ENCODE measurements around the gene MYO3B. TPM values are rescaled to one million over a fixed set of nuclear protein-coding genes. Genes with fewer than 3 reads are reported as not detected.

Gene MYO3B
- polyA plus RNA-seq, 1 experiment = 0.10 TPM

DNA sequence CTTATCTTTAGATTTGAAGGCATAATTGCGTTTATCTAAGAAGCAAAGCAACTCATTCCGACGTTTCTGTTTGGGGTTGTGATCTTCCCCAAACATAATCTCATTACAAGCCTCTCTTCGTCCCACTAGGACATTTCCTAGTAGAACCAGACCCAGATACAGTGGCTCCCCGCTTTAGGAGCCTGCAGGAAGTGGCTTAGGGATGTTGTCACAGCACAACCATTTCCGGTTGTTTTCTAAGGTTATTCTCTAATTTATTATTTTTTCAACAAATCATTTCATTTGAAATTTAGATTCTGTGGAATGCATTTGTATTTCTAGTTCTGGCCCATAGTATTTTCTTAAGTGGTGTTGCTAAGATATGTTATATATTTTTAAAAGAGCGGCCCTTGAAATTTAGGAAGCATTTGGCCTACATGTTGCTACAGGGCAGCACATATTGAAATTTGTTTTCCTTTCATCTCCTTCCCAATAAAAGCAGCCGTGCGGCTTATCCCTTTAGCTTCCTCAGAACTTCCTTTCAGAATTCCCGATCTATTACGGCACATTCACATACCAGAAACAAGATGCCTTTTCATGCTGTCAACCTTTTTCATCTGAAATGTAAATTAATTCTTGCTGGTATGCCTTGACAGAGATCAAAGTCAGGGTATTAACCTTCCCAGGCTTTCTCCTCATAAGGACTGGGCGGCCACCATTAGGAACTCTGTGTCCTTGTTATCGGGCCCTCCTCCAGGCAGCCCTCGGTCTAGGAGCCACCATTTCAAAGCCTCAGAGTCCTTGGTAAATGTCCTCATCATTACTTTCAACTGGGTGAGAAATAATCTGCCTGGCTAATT is 326.2 kb downstream of the MYO3B start:
- H3K27ac ChIP-seq (ENCODE audit: low read depth, low read length) = no peak overlapping the region
- H3K4me3 ChIP-seq (ENCODE audit: low read depth, low read length) = no peak overlapping the region
- H3K27me3 ChIP-seq (ENCODE audit: control insufficient read depth, insufficient read depth, low read length) = peaks cover 12% of the 10 kb centered on the region
- DNase-seq (ENCODE audit: low read depth, low spot score) = no peak
- TF ChIP-seq, protein P1, sequence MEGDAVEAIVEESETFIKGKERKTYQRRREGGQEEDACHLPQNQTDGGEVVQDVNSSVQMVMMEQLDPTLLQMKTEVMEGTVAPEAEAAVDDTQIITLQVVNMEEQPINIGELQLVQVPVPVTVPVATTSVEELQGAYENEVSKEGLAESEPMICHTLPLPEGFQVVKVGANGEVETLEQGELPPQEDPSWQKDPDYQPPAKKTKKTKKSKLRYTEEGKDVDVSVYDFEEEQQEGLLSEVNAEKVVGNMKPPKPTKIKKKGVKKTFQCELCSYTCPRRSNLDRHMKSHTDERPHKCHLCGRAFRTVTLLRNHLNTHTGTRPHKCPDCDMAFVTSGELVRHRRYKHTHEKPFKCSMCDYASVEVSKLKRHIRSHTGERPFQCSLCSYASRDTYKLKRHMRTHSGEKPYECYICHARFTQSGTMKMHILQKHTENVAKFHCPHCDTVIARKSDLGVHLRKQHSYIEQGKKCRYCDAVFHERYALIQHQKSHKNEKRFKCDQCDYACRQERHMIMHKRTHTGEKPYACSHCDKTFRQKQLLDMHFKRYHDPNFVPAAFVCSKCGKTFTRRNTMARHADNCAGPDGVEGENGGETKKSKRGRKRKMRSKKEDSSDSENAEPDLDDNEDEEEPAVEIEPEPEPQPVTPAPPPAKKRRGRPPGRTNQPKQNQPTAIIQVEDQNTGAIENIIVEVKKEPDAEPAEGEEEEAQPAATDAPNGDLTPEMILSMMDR (IDR thresholded peaks at IDR 0.05; ENCODE audit: low read depth, low read length) = no peak
- ChIA-PET POLR2A (no interaction called here), CTCF (interaction anchor here (0.7 kb wide), 1 partner anchor 38 kb away, joined by 5 read pairs; no protein-coding TSS in a partner anchor)
- H3K9me3 ChIP-seq (ENCODE audit: control insufficient read depth, insufficient read depth, low read length) = no peaks in the 10 kb centered on the region

- CTCF ChIA-PET = interaction anchor here (0.7 kb wide), 1 partner anchor 39 kb away, joined by 5 read pairs; no protein-coding TSS in a partner anchor
- no peak for DNase-seq (ENCODE audit: low read depth, low spot score)
- Histone ChIP-seq H3K4me3 (ENCODE audit: low read depth, low read length) (no peak overlapping the region), H3K27me3 (ENCODE audit: control insufficient read depth, insufficient read depth, low read length) (peaks cover 12% of the 10 kb centered on the region), H3K9me3 (ENCODE audit: control insufficient read depth, insufficient read depth, low read length) (no peaks in the 10 kb centered on the region), H3K27ac (ENCODE audit: low read depth, low read length) (no peak overlapping the region)
- POLR2A ChIA-PET = no interaction called here
- TF ChIP-seq, protein P1 (IDR thresholded peaks at IDR 0.05; ENCODE audit: low read depth, low read length) = no peak
Measured at GRCh38 chr2:170504810-170505145, 326.8 kb downstream of the MYO3B start.

GRCh38 chr2:170505631-170506275 is 327.8 kb downstream of the MYO3B start:
- ChIA-PET CTCF (no interaction called here), POLR2A (no interaction called here)
- no peak for DNase-seq (ENCODE audit: low read depth, low spot score)
- TF ChIP-seq, protein P1 (IDR thresholded peaks at IDR 0.05; ENCODE audit: low read depth, low read length) = no peak
- Histone ChIP-seq H3K9me3 (ENCODE audit: control insufficient read depth, insufficient read depth, low read length) (no peaks in the 10 kb centered on the region), H3K4me3 (ENCODE audit: low read depth, low read length) (no peak overlapping the region), H3K27ac (ENCODE audit: low read depth, low read length) (no peak overlapping the region), H3K27me3 (ENCODE audit: control insufficient read depth, insufficient read depth, low read length) (peaks cover 12% of the 10 kb centered on the region)

DNA sequence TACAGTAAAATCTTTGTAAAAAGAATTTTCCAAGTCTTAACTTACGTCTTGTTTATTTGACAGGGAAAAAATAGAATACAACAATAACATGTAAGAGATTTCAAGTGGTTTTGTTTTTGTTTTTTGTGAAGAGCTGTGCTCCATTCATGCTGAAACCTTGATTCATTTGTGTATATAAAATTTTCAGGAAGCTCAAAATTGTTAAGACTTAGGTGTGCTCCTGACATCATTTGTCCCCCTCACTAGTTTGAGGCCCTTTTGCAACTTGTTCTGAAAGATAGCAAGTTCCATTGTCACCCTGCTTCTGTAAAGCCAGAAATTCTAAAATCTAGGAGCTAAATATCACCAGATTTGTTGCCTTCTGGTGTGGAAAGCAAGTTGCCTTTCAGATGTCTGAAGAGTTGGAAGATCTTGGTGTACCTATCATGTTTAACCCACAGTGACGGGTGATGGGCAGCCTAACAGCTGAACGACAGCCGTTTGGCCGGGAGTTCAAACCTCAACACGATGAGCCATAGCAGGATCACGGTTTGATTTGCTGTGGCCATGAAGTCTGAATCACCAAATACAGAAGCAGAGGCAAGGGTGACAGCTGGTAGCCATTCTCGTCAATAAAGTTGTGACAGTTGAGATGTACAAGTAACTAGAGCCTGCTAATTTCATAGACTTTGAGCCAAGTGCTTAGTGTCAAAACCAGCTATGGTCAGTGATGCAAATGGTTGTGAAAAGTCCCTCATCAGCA is 331.7 kb downstream of the MYO3B start:
- CTCF ChIA-PET = no interaction called here
- Histone ChIP-seq H3K27ac (ENCODE audit: low read depth, low read length) (no peak overlapping the region), H3K9me3 (ENCODE audit: control insufficient read depth, insufficient read depth, low read length) (no peaks in the 10 kb centered on the region), H3K27me3 (ENCODE audit: control insufficient read depth, insufficient read depth, low read length) (peaks cover 12% of the 10 kb centered on the region), H3K4me3 (ENCODE audit: low read depth, low read length) (no peak overlapping the region)
- TF ChIP-seq, protein P1 (IDR thresholded peaks at IDR 0.05; ENCODE audit: low read depth, low read length) = no peak
- no peak for DNase-seq (ENCODE audit: low read depth, low spot score)
- POLR2A ChIA-PET = no interaction called here
